Gastrocnemius medialis (tissue), 4 donors: ENCODE results near the gene ADAM23.

Source experiments
- CTCF ChIP-seq, 5 experiments: fragments of 450-650 bp in 3 of 5; fragments of 200-600 bp in 2 of 5; sonication (generic) in 2 of 5; IDR thresholded peaks in 4 of 5; conservative IDR thresholded peaks in 1 of 5; 1 replicate in 4 of 5; 2 replicates in 1 of 5; pipeline ENCODE4 v1.5.1; 2016 to 2019; ENCODE audit warnings: antibody characterized with exemption in 5 of 5, mild to moderate bottlenecking in 3 of 5, moderate library complexity in 3 of 5
- POLR2A ChIP-seq, 2 donors: fragments of 450-650 bp; IDR thresholded peaks; one replicate each; pipeline ENCODE4 v1.6.1; 2017; ENCODE audit warnings: antibody characterized with exemption in 2 of 2, mild to moderate bottlenecking in 2 of 2, moderate library complexity in 2 of 2

GRCh38 chr2:206569470-206569869 lies 126.1 kb downstream of the ADAM23 start:
- TF ChIP-seq CTCF (IDR thresholded peaks at IDR 0.05 in 4 of 5, conservative IDR thresholded peaks at IDR 0.05 in 1 of 5), result no peak
- no peak for TF ChIP-seq POLR2A (IDR thresholded peaks at IDR 0.05)
